ENCODE results near the gene ELK4.

Gene ELK4

GRCh38 chr1:205626216-205626615, 5.6 kb downstream of the ELK4 start:
- no peak for DNase-seq

- DNase-seq: no peak
Measured at GRCh38 chr1:205623646-205624045, 8.2 kb downstream of the ELK4 start.

GRCh38 chr1:205620269-205620668, 11.5 kb downstream of the ELK4 start:
- DNase-seq: no peak

GRCh38 chr1:205619376-205619775, 12.4 kb downstream of the ELK4 start:
- no peak for DNase-seq

GRCh38 chr1:205616563-205617293, 15.1 kb downstream of the ELK4 start:
- no peak for DNase-seq

- DNase-seq: no peak
Measured at GRCh38 chr1:205615789-205616188, 16.0 kb downstream of the ELK4 start.

GRCh38 chr1:205613854-205614412, 17.9 kb downstream of the ELK4 start:
- no peak for DNase-seq

- DNase-seq: no peak
Measured at GRCh38 chr1:205612556-205612955, 19.3 kb downstream of the ELK4 start.

GRCh38 chr1:205612104-205612503, 19.7 kb downstream of the ELK4 start:
- no peak for DNase-seq

- DNase-seq: no peak
Measured at GRCh38 chr1:205610901-205611466, 20.8 kb downstream of the ELK4 start.

- DNase-seq: no peak
Measured at GRCh38 chr1:205610036-205610435, 21.8 kb downstream of the ELK4 start.

GRCh38 chr1:205604825-205605505, 26.8 kb downstream of the ELK4 start:
- no peak for DNase-seq

GRCh38 chr1:205604059-205604458, 27.8 kb downstream of the ELK4 start:
- DNase-seq: no peak

- no peak for DNase-seq
Measured at GRCh38 chr1:205601205-205601604, 30.6 kb downstream of the ELK4 start.

GRCh38 chr1:205600085-205600484, 31.7 kb downstream of the ELK4 start:
- DNase-seq: no peak

- no peak for DNase-seq
Measured at GRCh38 chr1:205599669-205600042, 32.2 kb downstream of the ELK4 start.

- no peak for DNase-seq
Measured at GRCh38 chr1:205598841-205599668, 32.8 kb downstream of the ELK4 start.

GRCh38 chr1:205597691-205598314, 34.0 kb downstream of the ELK4 start:
- DNase-seq: no peak

GRCh38 chr1:205596876-205597275, 34.9 kb downstream of the ELK4 start:
- no peak for DNase-seq

- no peak for DNase-seq
Measured at GRCh38 chr1:205595861-205596260, 36.0 kb downstream of the ELK4 start.

GRCh38 chr1:205595435-205595834, 36.4 kb downstream of the ELK4 start:
- DNase-seq: no peak

GRCh38 chr1:205594846-205595245, 37.0 kb downstream of the ELK4 start:
- DNase-seq: no peak

GRCh38 chr1:205593967-205594366, 37.8 kb downstream of the ELK4 start:
- DNase-seq: no peak

Measured in NCI-H526 (cell line).